HG03460 (cell line): ENCODE data around the gene ATG12.
"Not testable (repeated sequence)": the region's sequence is repeated elsewhere in the genome, so short reads cannot be mapped to it uniquely, and the experiment has no call there.

Experiments used
- ATAC-seq: cut with Tn5 transposase; IDR thresholded peaks from one replicate; pipeline ENCODE4 v1.9.1; 2021; ENCODE audit not compliant: unreplicated experiment

ATG12 gene

GRCh38 chr5:115841382-115842088, at the start of gene ATG12, which contains the start of gene AP3S1:
Gene ATG12, minus strand, starts transcription at chr5:115841565. Its CDS starts 13 bp downstream, at chr5:115841552.
Gene AP3S1, plus strand, starts transcription at chr5:115841935. Its CDS starts 103 bp downstream, at chr5:115842038.
- peak; percentile 80 for ATAC-seq

DNA sequence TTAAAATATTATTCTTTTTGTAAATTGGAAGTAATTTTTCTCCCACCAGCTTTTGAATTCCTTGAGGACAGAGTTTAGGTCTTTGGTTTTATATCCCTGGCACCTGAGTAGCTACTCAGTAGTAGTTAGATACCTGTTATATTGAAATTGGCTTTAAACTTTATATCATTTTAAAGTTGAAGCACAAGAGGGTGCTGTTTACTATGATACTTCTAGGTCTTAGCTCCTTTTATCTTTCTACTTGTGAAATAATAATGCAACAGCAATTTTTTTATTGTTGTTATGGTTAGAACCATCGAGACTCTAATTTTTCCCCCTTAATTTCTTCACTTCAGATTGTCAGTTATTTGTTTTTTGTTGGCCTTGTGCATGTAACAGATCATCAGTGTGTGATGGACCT, 46.7 kb upstream of the ATG12 start:
- ATAC-seq = no peak

DNA sequence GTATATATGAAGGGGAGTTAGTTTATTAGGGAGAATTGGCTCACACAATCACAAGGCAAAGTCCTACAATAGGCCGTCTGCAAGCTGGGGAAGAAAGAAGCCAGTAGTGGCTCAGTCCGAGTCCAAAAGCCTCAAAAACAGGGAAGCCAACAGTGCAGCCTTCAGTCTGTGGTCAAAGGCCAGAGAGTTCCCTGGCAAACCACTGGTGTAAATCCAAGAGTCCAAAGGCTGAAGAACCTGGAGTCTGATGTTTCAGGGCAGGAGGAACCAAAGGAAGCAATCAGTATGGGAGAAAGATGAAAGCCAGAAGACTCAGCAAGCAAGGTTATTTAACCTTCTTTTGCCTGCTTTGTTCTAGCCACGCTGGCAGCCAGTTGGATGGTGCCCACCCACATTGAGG, 43.8 kb upstream of the ATG12 start:
- not testable (repeated sequence) for ATAC-seq

GRCh38 chr5:115884704-115885103, 43.3 kb upstream of the ATG12 start:
- ATAC-seq = no peak

DNA sequence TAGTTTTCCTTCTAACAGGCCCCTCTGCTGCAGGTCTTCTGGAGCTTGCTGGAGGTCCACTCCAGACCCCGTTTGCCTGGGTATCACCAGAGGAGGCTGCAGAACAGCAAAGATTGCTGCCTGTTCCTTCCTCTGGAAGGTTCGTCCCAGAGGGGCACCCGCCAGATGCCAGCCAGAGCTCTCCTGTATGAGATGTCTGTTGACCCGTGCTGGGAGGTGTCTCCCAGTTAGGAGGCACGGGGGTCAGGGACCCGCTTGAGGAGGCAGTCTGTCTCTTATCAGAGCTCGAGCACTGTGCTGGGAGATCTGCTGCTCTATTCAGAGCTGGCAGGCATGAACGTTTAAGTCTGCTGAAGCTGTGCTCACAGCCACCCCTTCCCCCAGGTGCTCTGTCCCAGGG, 41.1 kb upstream of the ATG12 start:
- not testable (repeated sequence) for ATAC-seq

DNA sequence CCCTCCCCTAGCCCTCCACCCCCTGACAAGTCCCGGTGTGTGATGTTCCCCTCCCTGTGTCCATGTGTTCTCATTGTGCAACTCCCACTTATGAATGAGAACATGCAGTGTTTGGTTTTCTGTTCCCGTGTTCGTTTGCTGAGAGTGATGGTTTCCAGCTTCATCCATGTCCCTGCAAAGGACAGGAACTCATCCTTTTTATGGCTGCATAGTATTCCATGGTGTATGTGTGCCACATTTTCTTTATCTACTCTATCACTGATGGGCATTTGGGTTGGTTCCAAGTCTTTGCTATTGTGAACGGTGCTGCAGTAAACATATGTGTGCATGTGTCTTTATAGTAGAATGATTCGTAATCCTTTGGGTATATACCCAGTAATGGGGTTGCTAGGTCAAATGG, 36.0 kb upstream of the ATG12 start:
- not testable (repeated sequence) for ATAC-seq

- ATAC-seq = no peak
Observed at GRCh38 chr5:115875447-115875846, 34.1 kb upstream of the ATG12 start.

DNA sequence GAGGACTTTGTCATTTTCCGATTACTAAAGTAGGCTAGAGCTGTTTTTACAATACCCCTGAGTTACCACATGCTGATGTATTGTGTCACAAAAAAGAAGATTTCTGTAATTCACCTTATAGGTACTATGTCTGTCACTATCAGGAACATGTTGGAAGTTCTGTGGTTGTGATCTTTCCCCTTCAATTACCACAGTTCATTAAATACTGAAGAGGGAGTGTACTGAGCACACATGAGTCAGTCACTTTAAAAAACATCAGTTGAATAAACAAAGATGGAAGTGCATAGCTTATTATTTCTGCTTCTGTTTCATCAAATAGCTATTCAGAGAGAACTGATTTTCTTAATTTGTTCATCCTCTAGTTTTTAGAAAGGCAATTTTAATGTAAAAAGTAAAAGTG, 32.0 kb upstream of the ATG12 start:
- ATAC-seq = no peak

GRCh38 chr5:115872447-115872846, 31.1 kb upstream of the ATG12 start:
- ATAC-seq = no peak

DNA sequence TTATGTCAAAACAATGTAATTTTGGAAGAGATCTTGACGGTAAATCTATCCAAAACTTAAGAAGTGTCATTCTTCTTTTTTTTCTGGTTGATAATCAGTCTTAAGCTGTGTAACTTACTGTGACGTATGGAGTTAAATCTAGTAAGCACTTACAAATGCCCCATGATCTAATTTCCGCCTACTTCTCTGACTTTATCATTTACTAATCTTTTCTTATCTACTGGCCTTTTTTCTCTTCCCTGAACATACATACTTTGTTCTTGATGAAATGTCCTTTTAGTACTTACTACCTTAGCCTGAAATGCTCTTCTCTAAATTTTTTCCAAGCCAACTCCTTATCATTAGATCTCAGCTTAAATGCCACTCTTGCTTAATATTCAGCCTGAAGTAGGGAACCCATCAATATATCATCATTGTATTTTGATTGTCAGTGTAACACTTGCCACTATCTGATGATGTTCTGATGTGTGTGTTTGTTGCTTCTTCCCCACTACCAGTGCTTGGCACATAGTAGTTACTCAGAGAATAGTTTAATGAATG, 28.0 kb upstream of the ATG12 start:
- no peak for ATAC-seq

DNA sequence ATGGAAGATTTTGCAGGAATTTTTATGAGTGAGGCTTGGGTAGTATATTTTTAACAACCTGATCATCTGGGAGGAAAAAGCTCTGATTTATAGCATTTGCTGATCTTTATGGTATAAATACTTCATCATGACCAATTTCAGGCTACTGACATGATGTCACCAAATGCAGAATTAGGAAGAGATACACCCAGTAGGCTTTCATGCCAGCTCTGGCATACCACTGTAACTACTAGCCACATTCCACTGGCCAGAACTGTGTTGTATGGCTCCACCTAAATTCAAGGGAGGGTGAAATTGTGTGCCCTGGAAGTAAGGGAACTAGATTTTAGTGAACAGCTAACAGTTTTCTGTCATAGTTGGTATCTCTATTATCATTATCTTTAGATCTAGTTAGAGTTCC, 18.0 kb upstream of the ATG12 start:
- ATAC-seq = no peak

DNA sequence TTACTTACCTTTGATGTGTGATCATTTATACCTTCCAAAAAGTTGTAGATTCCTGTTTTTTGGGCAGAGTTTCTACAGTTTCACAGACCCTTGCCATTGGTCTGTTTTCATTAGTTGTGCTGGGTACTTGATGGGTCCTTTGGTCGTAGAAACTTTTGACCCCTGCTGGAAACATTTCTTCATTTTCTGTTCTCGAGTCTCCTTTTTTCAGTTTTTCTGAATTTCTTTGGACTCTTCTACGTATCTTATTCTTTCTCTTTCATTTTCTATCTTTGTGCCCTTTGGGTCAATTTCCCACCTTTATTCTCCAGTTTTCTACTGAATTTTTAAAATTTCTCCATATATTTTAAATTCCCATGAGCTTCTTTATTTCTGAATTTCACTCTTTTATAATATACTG, 17.0 kb upstream of the ATG12 start:
- no peak for ATAC-seq

DNA sequence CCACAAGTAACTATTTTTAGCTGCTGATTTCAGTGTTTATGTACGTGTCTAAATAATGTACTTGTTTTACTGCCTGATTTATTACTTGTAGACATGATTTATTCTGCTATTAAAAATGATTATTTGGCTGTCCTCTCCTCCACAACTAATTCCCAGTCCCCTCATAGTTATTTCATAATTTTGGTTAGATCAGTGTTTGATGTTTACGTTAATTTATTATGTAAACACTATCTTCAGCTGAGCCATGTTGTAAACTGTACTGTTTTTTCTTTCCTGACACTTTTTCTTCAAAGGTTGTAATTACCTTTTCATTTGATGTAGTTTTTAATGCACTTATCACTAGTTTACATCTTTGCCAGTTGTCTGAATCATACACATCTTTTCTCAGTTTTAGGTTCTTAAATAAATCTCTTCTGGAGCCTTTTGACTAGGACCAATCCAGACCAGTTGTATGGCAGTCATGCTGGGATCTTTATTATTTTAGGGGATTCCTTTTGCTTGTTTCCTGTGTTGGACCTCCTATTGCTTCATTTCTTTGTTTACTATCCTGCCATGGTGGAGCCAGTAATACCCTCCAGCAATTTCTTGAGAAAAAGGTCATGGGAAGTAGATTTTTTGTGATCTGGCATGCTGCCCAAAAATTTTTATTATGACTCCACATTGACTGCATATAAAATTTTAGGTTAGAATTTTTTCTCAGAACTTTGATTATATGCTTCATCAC, 16.4 kb upstream of the ATG12 start:
- ATAC-seq = no peak

- ATAC-seq = no peak
Observed at GRCh38 chr5:115857057-115857479, 15.7 kb upstream of the ATG12 start.

- no peak for ATAC-seq
Observed at GRCh38 chr5:115855959-115856358, 14.6 kb upstream of the ATG12 start.

DNA sequence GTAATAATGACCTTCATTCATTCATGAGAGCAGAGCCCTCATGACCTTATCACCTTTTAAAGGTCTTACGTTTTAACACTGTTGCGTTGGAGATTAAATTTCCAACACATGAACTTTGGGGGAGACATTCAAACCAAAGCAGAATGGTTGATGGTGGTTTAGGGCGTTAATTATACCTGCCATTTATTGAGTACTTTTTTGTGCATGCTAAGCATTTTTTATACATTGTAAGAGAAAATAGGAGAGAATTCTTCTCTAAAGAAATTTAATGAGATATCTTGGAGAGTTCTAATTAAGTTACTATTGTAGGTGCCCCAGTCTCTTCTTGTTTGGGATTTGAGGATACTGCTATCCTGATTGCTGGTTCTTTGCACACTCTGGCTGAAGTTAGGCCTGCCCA, 12.8 kb upstream of the ATG12 start:
- ATAC-seq = no peak

- no peak for ATAC-seq
Observed at GRCh38 chr5:115850744-115851416, 9.5 kb upstream of the ATG12 start.

DNA sequence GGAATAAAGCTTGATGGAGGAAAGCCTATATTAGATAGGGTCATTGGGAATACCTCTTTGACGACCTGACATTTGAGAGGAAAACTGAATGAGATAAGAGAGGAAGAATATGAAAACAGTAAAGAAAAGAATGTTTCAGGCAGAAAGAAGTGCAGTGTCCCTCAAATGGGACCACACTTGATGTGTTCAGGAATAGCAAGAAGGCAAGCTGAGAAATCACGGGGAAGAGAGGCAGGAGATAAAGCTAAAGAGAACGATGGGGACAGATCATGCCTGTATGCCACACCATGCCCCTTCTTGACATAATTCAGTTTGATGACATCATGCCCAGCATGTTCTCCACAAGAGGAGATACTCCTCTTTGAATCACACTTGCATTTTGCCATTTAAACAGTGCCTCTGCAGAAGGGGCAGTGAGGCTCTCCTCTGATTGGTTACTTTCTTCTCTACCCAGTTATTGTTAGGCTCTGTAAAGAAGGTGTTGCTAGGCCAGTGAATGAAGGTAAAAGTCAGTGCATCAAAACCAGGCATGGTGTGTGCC, 8.0 kb upstream of the ATG12 start:
- no peak for ATAC-seq

- ATAC-seq = no peak
Observed at GRCh38 chr5:115847290-115847689, 5.9 kb upstream of the ATG12 start.

DNA sequence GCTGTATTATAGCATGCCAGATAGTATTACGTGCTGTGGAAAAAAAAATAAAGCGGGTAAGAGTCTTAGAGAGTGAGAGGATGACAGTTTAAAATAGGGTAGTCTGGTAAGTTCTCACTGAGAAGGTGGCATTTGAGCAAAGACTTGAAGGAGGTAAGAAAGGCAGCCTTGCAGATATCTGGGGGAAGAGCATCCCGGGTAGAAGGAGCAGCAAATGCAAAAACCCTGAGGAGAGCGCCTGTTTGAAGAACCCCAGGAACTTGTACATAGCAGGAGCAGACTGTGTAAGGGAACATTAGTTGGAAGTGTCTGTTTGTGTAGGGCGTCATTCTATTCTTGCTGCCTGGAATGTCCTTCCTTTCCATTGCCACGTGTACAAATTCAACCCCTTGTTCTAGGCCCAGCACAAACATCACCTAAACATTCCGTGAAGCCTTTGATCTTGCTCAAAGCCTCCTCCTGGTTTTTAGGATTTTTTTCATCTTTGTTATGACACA, 3.0 kb upstream of the ATG12 start:
- ATAC-seq = no peak

GRCh38 chr5:115843444-115844130, 2.2 kb upstream of the ATG12 start:
- no peak for ATAC-seq
